Thyroid gland (tissue), 4 donors: Measurements from ENCODE around the gene EPHB3. TPM values are rescaled to one million over a fixed set of nuclear protein-coding genes. Genes with fewer than 3 reads are reported as not detected.

Experiments
- DNase-seq, 2 donors: peaks; one replicate each; pipeline ENCODE4 v3.0.0-alpha.2; 2019
- H3K27ac ChIP-seq, 3 donors: fragments of 200-600 bp; sonication (generic); 1 replicate in 2 of 3; 2 replicates in 1 of 3; pipeline ENCODE4 v1.5.1; 2016 to 2019; ENCODE audit warnings: mild to moderate bottlenecking in 1 of 3, moderate library complexity in 1 of 3
- H3K27me3 ChIP-seq: fragments of 200-600 bp; sonication (generic); one replicate; pipeline ENCODE4 v1.5.1; 2019
- H3K36me3 ChIP-seq, 2 donors: fragments of 200-600 bp; sonication (generic); one replicate each; pipeline ENCODE4 v1.5.1; 2016 to 2019
- H3K4me1 ChIP-seq, 2 donors: fragments of 200-600 bp; sonication (generic); one replicate each; pipeline ENCODE4 v1.5.1; 2017 to 2019
- H3K4me3 ChIP-seq, 3 donors: fragments of 200-600 bp; sonication (generic); replicated peaks in 1 of 3; 1 replicate in 2 of 3; 2 replicates in 1 of 3; pipeline ENCODE4 v1.5.1; 2016; ENCODE audit warnings: mild to moderate bottlenecking in 1 of 3
- H3K9me3 ChIP-seq: fragments of 200-600 bp; sonication (generic); one replicate; pipeline ENCODE4 v1.5.1; 2017
- CTCF ChIP-seq, 6 experiments: fragments of 200-600 bp in 3 of 6; fragments of 450-650 bp in 3 of 6; sonication (generic) in 3 of 6; IDR thresholded peaks; one replicate each; pipeline ENCODE4 v1.5.1; 2016 to 2019; ENCODE audit warnings: antibody characterized with exemption in 6 of 6, mild to moderate bottlenecking in 2 of 6, inconsistent platforms in 1 of 6, moderate library complexity in 1 of 6
- POLR2A ChIP-seq, 2 donors: fragments of 450-650 bp; IDR thresholded peaks; one replicate each; pipeline ENCODE4 v1.6.1; 2017; ENCODE audit warnings: antibody characterized with exemption in 2 of 2, mild to moderate bottlenecking in 2 of 2, moderate library complexity in 1 of 2
- WGBS, 2 donors: methylation state at CpG; one replicate each; pipeline ENCODE4 v1.1.5; 2017; 5-methylcytosine and 5-hydroxymethylcytosine counted together
- intact Hi-C: fragments of 100-400 bp; cut with DNase I; formaldehyde crosslinking; loops from one replicate; pipeline ENCODE4 v1.15.1; 2023
- total RNA-seq, 4 donors: library from RNA; depleted of rRNA; stranded (reverse); fragments of >200 nt; gene quantifications; one replicate each; pipeline ENCODE4 v1.2.3, GENCODE V29; 2016

Gene EPHB3
- total RNA-seq, 4 donors from 2014 or later, result 0.46 to 2.7 (median 1.1) TPM

DNA sequence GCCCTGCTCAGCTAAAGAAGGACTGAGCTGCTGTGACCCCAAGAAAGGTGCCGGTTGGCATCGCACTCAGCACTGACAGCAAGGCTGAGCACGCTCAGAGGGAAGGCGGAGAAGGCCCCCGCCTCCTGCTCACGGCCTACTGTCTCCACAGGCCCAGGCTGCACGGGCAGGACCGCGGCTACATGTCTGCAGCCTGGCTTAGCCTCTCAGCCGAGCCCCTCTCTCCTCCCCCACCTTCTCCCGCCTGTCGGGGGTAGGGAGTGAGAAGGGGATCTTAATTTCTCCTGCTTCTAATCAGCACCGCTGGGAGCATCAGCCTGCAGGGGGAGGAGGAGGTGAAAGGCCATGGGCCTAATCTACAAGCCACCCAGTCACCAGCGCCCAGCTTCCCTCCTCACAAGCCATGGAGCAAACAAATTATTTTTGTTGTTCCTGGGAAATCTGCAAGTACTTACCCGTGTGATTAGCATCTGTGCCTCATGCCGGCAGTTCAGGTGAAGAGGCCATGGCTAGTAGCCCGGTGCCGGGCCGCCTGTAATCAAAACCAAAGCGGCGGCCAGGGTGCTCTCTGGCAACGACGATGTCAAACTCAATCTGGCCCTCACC, 68.1 kb downstream of the EPHB3 start:
- no peak for TF ChIP-seq CTCF (IDR thresholded peaks at IDR 0.05)
- TF ChIP-seq POLR2A (IDR thresholded peaks at IDR 0.05), result no peak
- intact Hi-C loops, result no loop called here
- H3K9me3 ChIP-seq, result no peaks in the 10 kb centered on the region
- no peaks in the 10 kb centered on the region for H3K36me3 ChIP-seq
- peaks cover under 1 to 5% of the 10 kb centered on the region in 2 donors for H3K4me1 ChIP-seq
- H3K27me3 ChIP-seq, result no peaks in the 10 kb centered on the region
- H3K27ac ChIP-seq, result no peak overlapping the region
- no peak overlapping the region for H3K4me3 ChIP-seq
- DNase-seq, result no peak
- WGBS, 2 donors, result 80 to 85% methylated on average over 13 to 21 of the region's 23 CpGs

- Histone ChIP-seq H3K36me3 (no peaks in the 10 kb centered on the region), H3K4me3 (no peak overlapping the region), H3K9me3 (no peaks in the 10 kb centered on the region), H3K4me1 (peaks cover 12 to 18% of the 10 kb centered on the region in 2 donors), H3K27me3 (no peaks in the 10 kb centered on the region), H3K27ac (no peak overlapping the region)
- 84 to 95% methylated on average over 15 of the region's 15 CpGs for WGBS, 2 donors
- DNase-seq, result no peak
- intact Hi-C loops, result no loop called here
- TF ChIP-seq POLR2A (IDR thresholded peaks at IDR 0.05), result no peak
- no peak for TF ChIP-seq CTCF (IDR thresholded peaks at IDR 0.05)
Measured at GRCh38 chr3:184630861-184631471, 69.4 kb downstream of the EPHB3 start.

DNA sequence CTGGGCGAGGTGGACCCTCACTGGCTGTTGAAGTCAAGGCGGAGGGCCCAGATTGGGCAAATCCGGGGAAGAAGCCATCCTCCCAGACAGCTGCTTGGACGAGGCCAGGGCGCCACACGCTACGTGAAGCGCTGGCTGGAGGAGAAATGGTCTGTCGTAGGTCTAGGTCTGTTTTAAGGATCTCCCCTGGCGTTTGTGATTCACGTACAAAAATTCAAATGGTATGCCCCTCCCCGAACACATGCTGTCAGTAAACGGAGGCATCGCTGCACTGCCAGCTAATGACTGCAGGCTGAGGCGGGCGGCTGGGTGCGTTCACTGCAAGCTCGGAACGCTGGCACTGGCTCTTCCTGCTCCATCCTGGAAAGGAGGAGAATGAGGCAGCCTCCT, 69.9 kb downstream of the EPHB3 start:
- no peak for DNase-seq
- Histone ChIP-seq H3K4me3 (no peak overlapping the region), H3K27ac (no peak overlapping the region), H3K9me3 (no peaks in the 10 kb centered on the region), H3K36me3 (no peaks in the 10 kb centered on the region), H3K27me3 (no peaks in the 10 kb centered on the region), H3K4me1 (peaks cover 16 to 23% of the 10 kb centered on the region in 2 donors)
- TF ChIP-seq CTCF (IDR thresholded peaks at IDR 0.05), result no peak
- TF ChIP-seq POLR2A (IDR thresholded peaks at IDR 0.05), result no peak
- WGBS, 2 donors, result 88 to 93% methylated on average over 13 to 18 of the region's 19 CpGs
- intact Hi-C loops, result no loop called here

Other genes starting within 250 kb of the EPHB3 start
- 100 to 1,000 TPM; 206 to 418 (median 348) TPM for gene EIF4G1, start 247.2 kb upstream of the EPHB3 start, total RNA-seq
- gene FAM131A, start 224.2 kb upstream of the EPHB3 start, total RNA-seq, result 10 to 100 TPM; 19.2 to 35.1 (median 22.5) TPM
- 1 to 10 TPM; 4.3 to 7.6 (median 5.2) TPM for gene CLCN2, start 200.2 kb upstream of the EPHB3 start, total RNA-seq
- gene POLR2H, start 200.1 kb upstream of the EPHB3 start, total RNA-seq, result 100 to 1,000 TPM in 1 of 4 donors, 10 to 100 TPM in 3; 58.1 to 113 (median 85.6) TPM
- gene THPO, start 183.6 kb upstream of the EPHB3 start, total RNA-seq, result under 1 TPM in 1 of 4 donors, not detected in 3; 0.13 TPM
- 10 to 100 TPM in 2 of 4 donors, 1 to 10 TPM in 2; 4.1 to 14.8 (median 8.0) TPM for gene CHRD, start 181.7 kb upstream of the EPHB3 start, total RNA-seq
- 10 to 100 TPM; 48.8 to 70.8 (median 63.5) TPM for gene MAGEF1, start 150.3 kb downstream of the EPHB3 start, total RNA-seq